ENCODE results near the gene ITPKB. TPM values are rescaled to one million over a fixed set of nuclear protein-coding genes. Genes with fewer than 3 reads are reported as not detected.

Gene ITPKB
- total and polyA plus RNA-seq, 2 of the 13 experiments (the other 11 are each of a cell fraction or from before 2014, with no cell fraction given): not detected

- ATAC-seq (no peak), DNase-seq (ENCODE audit: low spot score) (no peak), FAIRE-seq (no peak)
- no peak overlapping the region for H3K4me2 ChIP-seq (ENCODE audit: low read depth, low read length)
- in situ Hi-C loops (cut with HindIII; ENCODE audit: extremely low pct_ligation_motif_present, low pct_unique_long_range_greater_than_20kb) (no loop called here), intact Hi-C loops (cut with micrococcal nuclease; ENCODE audit: unreplicated experiment) (no loop called here)
- no TSS peak for BruUV-seq (replicated peaks)
- no peaks in the 10 kb centered on the region for H3K79me2 ChIP-seq (ENCODE audit: insufficient read depth, low read length)
- H3K36me3 ChIP-seq (replicated peaks in 1 of 2; ENCODE audit: control insufficient read depth in 1 of 2, insufficient read depth in 2 of 2, low read length in 2 of 2): no peaks in the 10 kb centered on the region
- ChIA-PET POLR2A (no interaction called here), CTCF (ENCODE audit: low intra/inter-chr PET ratio, low total read pairs) (no interaction called here)
- no peaks in the 10 kb centered on the region; a peak in 1 of 5 replicates for H3K27me3 ChIP-seq (ENCODE audit: control insufficient read depth in 1 of 2, insufficient read depth in 2 of 2, low read length in 2 of 2)
- no peak overlapping the region for H3K27ac ChIP-seq (ENCODE audit: extremely low read length, insufficient read depth, low read length)
- no peak for TF ChIP-seq BHLHE40 (IDR thresholded peaks at IDR 0.05; ENCODE audit: low read length)
- no peak for TF ChIP-seq GABPB1 (CRISPR knock-in tag; IDR thresholded peaks at IDR 0.05)
- TF ChIP-seq HNRNPH1 (optimal IDR thresholded peaks at IDR 0.05; ENCODE audit: low read depth, low read length): no peak
- no peak for TF ChIP-seq ZBTB39 (CRISPR knock-in tag; IDR thresholded peaks at IDR 0.05)
- TF ChIP-seq SIN3B (IDR thresholded peaks at IDR 0.05; ENCODE audit: low read length): no peak
- TF ChIP-seq PAX8 (CRISPR knock-in tag; IDR thresholded peaks at IDR 0.05; ENCODE audit: borderline replicate concordance): no peak
- no peak for TF ChIP-seq ZNF720 (CRISPR knock-in tag; IDR thresholded peaks at IDR 0.05)
- TF ChIP-seq SMYD3 (CRISPR knock-in tag; IDR thresholded peaks at IDR 0.05): no peak
- no peak for TF ChIP-seq ZNF333 (CRISPR knock-in tag; IDR thresholded peaks at IDR 0.05; ENCODE audit: borderline replicate concordance)
- TF ChIP-seq MAZ (IDR thresholded peaks at IDR 0.05; ENCODE audit: borderline replicate concordance, low read depth, low read length): no peak
- no peak for TF ChIP-seq MAZ (CRISPR knock-in tag; IDR thresholded peaks at IDR 0.05; ENCODE audit: low read depth)
- no peaks in the 10 kb centered on the region for H3K4me1 ChIP-seq (ENCODE audit: insufficient read depth, low read length)
- no peaks in the 10 kb centered on the region for H4K20me1 ChIP-seq (ENCODE audit: insufficient read depth, low read length)
- WGBS (ENCODE audit: low lambda C conversion rate): 39% methylated on average over 8 of the region's 8 CpGs
- no peak overlapping the region for H2AFZ ChIP-seq (ENCODE audit: low read length)
- H3K4me3 ChIP-seq (replicated peaks in 1 of 3; ENCODE audit: insufficient read depth in 1 of 3, low read depth in 2 of 3, low read length in 3 of 3): no peak overlapping the region
- H3K9me3 ChIP-seq (ENCODE audit: low read length): no peaks in the 10 kb centered on the region
- H3K9ac ChIP-seq (ENCODE audit: insufficient read depth, low read depth, low read length): no peak overlapping the region
These were observed 145.5 kb downstream of the ITPKB start for GRCh38 chr1:226593541-226593940.
